Endometrium (tissue), 2 donors: Measurements from ENCODE around the gene TRIP10.

Experiments used
- FAIRE-seq: peaks from 2 replicates; lab custom pipeline; 2012; peaks lifted over from hg19 to GRCh38; lab: Jason Lieb, UNC
- donor health status: control.
- donor health status: control.

Gene TRIP10

DNA sequence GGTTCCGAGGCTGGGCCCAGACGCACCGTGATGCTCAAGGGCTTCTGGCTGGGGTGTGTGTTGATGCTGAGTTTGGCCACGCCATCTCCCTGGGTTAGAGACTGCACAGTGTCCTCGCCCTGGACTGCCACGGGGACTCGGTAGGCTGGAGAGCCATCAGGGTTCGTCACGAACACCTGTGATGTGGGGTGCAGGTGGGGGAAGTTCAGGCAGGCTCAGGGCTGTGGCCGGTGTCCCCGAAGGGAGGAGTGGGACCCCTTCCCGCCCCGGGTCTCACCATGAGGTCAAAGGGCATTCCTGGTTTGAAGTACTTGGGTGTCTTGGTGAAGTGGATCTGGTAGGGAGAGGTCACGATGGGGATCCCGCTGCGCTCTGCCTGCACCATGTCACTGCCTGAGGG lies 27.2 kb upstream of the TRIP10 start:
- no peak for FAIRE-seq

DNA sequence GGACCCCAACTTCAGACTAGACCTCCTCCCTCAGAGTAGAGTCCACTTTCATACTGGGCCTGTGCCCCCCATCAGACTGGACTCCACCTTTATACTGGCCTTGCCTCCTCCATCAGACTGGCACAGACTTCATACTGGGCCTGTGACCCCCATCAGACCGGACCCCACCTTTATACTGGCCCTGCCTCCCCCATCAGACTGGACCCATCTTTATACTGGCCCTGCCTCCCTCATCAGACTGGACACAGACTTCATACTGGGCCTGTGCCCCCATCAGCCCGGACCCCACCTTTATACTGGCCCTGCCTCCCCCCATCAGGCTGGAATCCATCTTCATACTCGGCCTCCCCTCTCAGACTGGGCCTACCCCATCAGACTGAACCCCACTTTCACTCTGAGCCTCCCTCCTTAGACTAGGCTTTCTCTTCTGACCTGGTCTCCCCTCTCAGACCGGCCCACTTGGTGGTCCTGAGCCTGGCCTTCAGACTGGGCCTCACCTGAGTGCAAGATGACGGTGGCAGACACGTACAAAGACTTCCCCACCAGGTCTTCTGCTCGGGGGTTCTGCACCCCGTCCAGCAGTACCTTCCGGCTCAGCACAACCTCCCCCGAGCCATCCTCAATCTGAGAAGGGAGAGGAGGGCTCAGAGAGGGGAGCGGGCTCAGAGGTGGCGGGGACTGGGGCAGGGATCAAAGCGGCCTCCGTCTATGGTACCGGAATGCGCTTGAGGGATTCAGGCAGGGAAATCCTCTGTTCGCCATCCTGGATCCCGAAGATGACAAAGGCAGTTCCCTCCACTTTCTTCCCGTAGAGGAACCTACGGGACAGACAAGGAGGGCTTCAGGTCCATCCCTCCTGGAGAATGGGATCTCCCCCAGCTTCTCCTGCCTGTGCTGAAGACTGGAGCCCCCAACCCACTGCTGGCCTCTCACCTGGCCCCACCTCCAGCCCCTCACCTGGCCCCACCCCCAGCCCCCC lies 26.5 kb upstream of the TRIP10 start:
- no peak for FAIRE-seq

GRCh38 chr19:6713773-6714692 lies 25.4 kb upstream of the TRIP10 start:
- FAIRE-seq, result no peak

DNA sequence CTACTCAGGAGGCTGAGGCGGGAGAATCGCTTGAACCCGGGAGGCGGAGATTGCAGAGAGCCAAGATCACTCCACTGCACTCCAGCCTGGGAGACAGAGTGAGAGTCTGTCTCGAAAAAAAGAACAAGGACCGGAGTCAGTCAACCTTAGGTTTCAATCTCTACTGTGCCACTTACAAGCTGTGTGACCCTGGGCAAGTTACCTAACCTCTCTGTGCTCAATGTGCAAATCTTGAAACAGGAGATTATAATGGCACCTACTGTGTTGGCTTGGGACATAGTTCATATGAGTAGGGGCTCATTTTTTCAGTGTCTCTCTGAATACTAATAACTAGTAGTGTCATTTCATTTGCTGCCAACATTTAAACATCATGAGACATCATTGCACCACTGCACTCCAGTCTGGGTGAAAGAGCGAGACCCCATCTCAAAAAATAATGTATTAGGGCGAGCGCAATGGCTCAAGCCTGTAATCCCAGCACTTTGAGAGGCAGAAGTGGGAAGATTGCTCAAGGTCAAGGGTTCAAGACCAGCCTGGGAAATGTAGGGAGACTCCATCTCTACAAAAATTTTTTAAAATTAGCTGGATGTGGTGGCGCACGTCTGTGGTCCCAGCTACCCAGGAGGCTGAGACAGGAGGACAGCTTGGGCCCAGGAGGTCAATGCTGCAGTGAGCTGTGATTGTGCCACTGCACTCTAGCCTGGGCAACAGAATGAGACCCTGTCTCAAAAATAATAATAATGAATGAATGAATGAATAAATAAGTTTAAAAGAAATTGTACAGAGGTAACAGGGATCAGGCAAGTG lies 24.5 kb upstream of the TRIP10 start:
- no peak for FAIRE-seq

- FAIRE-seq, result no peak
Measured at GRCh38 chr19:6716610-6716970, 22.9 kb upstream of the TRIP10 start.

DNA sequence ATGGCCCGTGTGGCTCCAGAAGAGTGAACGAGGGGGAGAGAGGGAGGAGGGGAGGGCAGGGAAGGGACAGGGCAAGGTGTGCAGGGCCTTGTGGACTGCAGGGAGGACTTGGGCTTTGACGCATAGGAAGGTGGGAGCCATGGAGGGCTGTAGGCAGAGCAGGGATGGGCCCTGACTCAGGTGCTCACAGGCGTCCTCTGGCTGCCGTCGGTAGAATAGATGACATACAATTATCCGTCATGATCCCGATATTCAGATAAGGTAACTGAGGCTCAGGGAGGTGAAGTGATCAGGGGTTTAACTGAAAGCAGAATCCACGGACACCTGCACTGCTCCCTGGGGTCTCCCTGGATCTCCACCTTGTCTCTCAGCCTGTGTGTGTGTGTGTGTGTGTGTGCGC lies 22.4 kb upstream of the TRIP10 start:
- FAIRE-seq, result no peak

DNA sequence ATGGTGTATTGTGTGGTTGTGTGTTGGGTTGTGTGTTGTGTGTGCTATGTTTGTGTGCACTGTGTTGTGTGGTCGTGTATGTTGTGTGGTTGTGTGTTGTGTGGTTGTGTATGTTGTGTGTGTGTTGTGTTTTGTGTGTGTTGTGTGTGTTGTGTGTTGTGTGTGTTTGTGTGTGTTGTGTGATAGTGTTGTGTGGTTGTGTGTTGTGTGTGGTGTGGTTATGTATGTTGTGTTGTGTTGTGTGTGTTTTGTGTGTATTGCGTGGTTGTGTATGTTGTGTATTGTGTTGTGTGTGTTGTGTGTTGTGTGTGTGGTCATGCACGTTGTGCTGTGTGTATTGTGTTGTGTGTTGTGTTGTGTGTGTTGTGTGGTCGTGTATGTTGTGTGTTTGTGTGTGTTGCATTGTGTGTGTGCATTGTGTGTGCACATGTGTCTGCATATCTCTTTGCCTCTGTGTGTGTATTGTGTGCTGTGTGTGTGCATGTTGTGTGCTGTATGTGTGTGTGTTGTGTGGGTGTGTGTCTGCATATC lies 22.0 kb upstream of the TRIP10 start:
- no peak for FAIRE-seq

DNA sequence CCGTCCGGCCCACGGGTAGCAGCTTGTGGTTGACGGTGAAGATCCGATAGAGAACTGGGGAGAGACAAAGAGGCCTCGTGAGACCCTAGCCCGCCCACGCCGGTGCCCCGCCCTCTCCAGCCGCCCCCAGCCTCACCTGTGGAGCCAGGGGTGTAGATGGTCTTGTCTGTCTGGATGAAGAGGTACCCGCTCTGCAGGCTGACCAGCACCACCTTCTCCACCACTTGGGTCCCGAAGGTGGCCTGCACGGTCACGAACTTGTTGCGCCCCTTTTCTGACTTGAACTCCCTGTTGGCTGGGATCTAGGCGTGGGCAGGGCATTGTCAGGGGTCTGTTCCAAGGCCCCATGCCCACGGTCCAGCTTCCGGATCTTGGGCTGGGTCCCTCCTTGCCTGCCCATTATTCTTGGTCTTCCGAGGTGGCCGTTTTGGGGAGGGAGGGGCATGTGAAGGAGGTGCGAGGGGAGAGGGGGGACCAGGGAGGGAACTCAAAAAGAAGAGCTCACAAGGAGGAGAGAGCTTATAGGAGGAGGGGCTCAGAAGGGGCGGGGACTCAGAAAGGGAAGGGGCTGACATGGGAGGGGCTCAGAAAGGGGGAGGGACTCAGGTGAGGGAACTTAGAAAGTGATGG lies 21.3 kb upstream of the TRIP10 start:
- no peak for FAIRE-seq

GRCh38 chr19:6718741-6719539 lies 20.5 kb upstream of the TRIP10 start:
- no peak for FAIRE-seq

GRCh38 chr19:6719540-6719861 lies 20.0 kb upstream of the TRIP10 start:
- FAIRE-seq, result no peak

- no peak for FAIRE-seq
Measured at GRCh38 chr19:6719992-6720368, 19.5 kb upstream of the TRIP10 start.

DNA sequence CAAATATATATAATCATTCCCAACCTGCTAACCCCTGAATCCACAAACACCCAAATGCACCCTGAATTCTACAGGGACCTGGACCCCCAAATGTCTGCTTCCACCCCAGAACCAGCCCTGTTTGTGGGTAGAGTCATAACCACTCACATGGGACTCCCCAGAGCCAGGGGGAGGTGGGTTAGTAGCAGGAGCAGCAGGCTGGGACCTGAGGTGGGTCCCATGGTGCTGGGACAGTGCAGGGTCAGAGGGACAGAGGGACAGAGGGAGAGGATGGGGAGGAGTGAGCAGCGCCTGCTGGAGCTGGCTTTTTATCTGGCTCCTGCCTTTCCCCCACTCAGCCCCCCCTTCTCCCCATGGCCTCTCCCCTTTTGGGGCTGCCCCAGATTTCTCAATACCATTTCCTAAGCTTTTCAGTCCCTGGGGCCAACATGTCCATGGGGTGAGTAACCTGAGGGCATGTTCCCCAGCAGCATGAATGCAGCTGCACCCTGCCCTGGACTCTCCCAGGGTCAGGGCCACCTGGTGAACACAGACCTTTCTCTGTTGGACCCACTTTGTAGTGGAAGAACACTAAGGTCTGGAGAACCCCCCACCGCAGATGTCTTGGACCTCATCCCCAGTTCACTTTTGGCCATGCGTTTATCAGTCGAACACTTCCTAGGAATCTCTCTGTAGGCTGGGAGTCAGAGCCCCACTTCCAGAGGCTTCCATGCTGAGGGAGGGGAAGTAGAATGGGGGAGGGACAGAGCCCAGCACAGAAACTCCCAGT lies 18.9 kb upstream of the TRIP10 start, which contains the start of gene C3:
Gene C3 (minus strand): TSS at position 282 of the 769 bp plus-strand sequence. CDS start 61 bp downstream, at position 221.
- no peak for FAIRE-seq

DNA sequence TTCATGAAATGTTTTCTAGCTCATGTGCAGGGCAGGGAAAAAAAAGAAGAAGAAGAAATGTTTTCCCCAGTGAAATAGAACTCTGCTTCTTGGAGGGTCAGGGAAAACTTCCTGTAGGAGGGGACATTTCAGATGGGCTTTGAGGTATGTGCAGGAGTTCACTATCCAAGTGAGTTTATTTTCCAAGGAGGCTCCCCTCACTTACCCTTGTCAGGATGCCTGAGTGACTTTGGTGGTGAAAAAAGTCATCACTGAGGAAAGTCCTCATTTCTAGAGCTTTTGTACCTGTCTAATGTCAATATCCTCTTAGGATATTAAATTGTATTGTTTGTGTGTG lies 18.4 kb upstream of the TRIP10 start:
- FAIRE-seq, result no peak

DNA sequence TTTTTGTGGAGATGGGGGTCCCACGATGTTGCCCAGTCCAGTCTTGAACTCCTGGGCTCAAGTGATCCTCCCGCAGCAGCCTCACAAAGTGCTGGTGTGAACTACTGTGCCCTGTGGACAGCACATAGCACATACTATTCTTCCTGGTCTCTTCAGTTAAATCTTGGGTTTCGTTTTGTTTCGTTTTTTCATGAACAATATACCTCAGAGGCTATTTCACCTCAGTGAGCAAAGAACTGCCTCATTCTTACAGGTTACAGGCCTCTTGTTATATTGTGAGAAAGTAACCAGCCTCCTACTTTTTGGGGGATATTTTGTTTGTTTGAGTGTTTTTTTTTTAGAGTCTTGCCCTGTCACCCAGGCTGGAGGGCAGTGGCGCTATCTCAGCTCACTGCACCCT lies 17.7 kb upstream of the TRIP10 start:
- FAIRE-seq, result no peak

DNA sequence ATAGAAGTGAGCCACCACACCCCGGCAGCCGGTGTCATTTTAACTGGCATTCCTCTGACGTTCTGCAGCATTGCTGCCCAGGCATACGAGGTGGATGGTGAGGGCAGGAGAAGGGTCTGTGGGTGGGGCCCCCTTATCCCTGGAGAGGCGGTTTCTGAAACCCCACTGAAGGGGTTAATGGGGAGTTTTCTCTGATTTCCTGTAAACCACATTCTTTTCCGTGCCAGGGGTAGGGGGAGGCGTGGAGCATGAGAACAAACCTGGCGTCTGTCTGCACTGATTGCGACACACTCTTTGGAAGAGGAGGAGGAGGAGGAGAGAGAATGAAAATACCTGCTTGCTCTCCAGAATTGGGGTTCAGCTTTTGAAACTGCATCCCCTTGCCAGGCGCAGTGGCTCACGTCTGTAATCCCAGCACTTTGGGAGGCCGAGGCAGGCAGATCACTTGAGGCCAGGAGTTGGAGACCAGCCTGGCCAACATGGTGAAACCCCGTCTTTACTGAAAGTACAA lies 16.3 kb upstream of the TRIP10 start:
- no peak for FAIRE-seq

GRCh38 chr19:6723738-6724137 lies 15.7 kb upstream of the TRIP10 start:
- FAIRE-seq, result no peak

- FAIRE-seq, result no peak
Measured at GRCh38 chr19:6724631-6725492, 14.6 kb upstream of the TRIP10 start.

- FAIRE-seq, result no peak
Measured at GRCh38 chr19:6725513-6726231, 13.8 kb upstream of the TRIP10 start.
